H1 (cell line): ENCODE results near the gene OSTF1. TPM values are rescaled to one million over a fixed set of nuclear protein-coding genes. Genes with fewer than 3 reads are reported as not detected.

ENCODE experiments used
- CTCF ChIA-PET: fragments of 300-600 bp; sonication (Branson Sonifier 250); formaldehyde crosslinking; loops from one replicate; lab custom pipeline; 2021; ENCODE audit not compliant: partially characterized antibody; lab: Charles Lee
- POLR2A ChIA-PET: fragments of 300-600 bp; sonication (Branson Sonifier 250); formaldehyde crosslinking; loops from one replicate; lab custom pipeline; 2021; ENCODE audit warnings: inconsistent platforms; ENCODE audit not compliant: partially characterized antibody; lab: Charles Lee
- DNase-seq, 2 experiments: peaks; one replicate each; pipeline versions ENCODE4 v3.0.0 to v3.0.0-alpha.2; 2010 to 2022; ENCODE audit warnings: low spot score in 2 of 2, low read depth in 1 of 2, mixed read lengths in 1 of 2
- FAIRE-seq: peaks from 2 replicates; lab custom pipeline; 2011; peaks lifted over from hg19 to GRCh38; lab: Jason Lieb, UNC
- H2AFZ ChIP-seq: 2 replicates; pipeline ENCODE4 v1.8.1; 2012; ENCODE audit warnings: low read length, inconsistent platforms
- H2AK5ac ChIP-seq: 2 replicates; pipeline ENCODE4 v1.6.1; 2013; ENCODE audit warnings: low read depth, low read length
- H2BK120ac ChIP-seq: replicated peaks from 2 replicates; pipeline ENCODE3; 2013; ENCODE audit warnings: low read depth, low read length, inconsistent platforms
- H2BK12ac ChIP-seq: 2 replicates; pipeline ENCODE4 v1.6.1; 2013; ENCODE audit warnings: low read depth, low read length
- H2BK15ac ChIP-seq: 2 replicates; pipeline ENCODE4 v1.6.1; 2013; ENCODE audit warnings: low read length
- H2BK20ac ChIP-seq: 2 replicates; pipeline ENCODE4 v1.6.1; 2013; ENCODE audit warnings: low read length
- H2BK5ac ChIP-seq: 2 replicates; pipeline ENCODE4 v1.6.1; 2013; ENCODE audit warnings: low read depth, low read length
- H3K14ac ChIP-seq: 2 replicates; pipeline ENCODE4 v1.6.1; 2013; ENCODE audit warnings: inconsistent platforms; ENCODE audit not compliant: insufficient read length
- H3K18ac ChIP-seq: 2 replicates; pipeline ENCODE4 v1.6.1; 2013; ENCODE audit warnings: low read length; ENCODE audit errors: extremely low read depth
- H3K23ac ChIP-seq: 2 replicates; pipeline ENCODE4 v1.6.1; 2013; ENCODE audit warnings: inconsistent platforms; ENCODE audit not compliant: insufficient read length
- H3K23me2 ChIP-seq: 2 replicates; pipeline ENCODE4 v1.6.1; 2013; ENCODE audit warnings: low read depth, low read length
- H3K27ac ChIP-seq: 2 replicates; pipeline ENCODE4 v1.6.1; 2011; ENCODE audit warnings: low read depth, low read length, inconsistent platforms
- H3K27me3 ChIP-seq, 4 experiments: replicated peaks in 1 of 4; 1 replicate in 1 of 4; 2 replicates in 3 of 4; pipeline versions ENCODE4 v1.6.1 to v1.8.1; 2011 to 2013; ENCODE audit warnings: low read length in 3 of 4, mild to moderate bottlenecking in 3 of 4, inconsistent platforms in 2 of 4, mixed read lengths in 2 of 4, moderate library complexity in 1 of 4; ENCODE audit not compliant: control insufficient read depth in 3 of 4, insufficient read depth in 3 of 4; ENCODE audit errors: extremely low read depth in 1 of 4
- H3K36me3 ChIP-seq, 4 experiments: 2 replicates each; pipeline versions ENCODE4 v1.6.1 to v1.8.1; 2011 to 2013; ENCODE audit warnings: mild to moderate bottlenecking in 4 of 4, low read length in 3 of 4, moderate library complexity in 2 of 4, control low read depth in 1 of 4, inconsistent platforms in 1 of 4; ENCODE audit not compliant: insufficient read depth in 4 of 4, control insufficient read depth in 2 of 4
- H3K4ac ChIP-seq: replicated peaks from 2 replicates; pipeline ENCODE3; 2013; ENCODE audit warnings: low read length, low read depth, mixed read lengths, inconsistent platforms; ENCODE audit not compliant: insufficient read length
- H3K4me1 ChIP-seq, 4 experiments: replicated peaks in 1 of 4; 1 replicate in 1 of 4; 2 replicates in 3 of 4; pipeline versions ENCODE4 v1.6.1 to v1.8.1; 2011 to 2013; ENCODE audit warnings: low read length in 3 of 4, inconsistent platforms in 2 of 4, mixed read lengths in 1 of 4; ENCODE audit not compliant: insufficient read depth in 4 of 4, control insufficient read depth in 3 of 4
- H3K4me2 ChIP-seq, 2 experiments: 2 replicates each; pipeline versions ENCODE4 v1.6.1 to v1.8.1; 2011 to 2013; ENCODE audit warnings: low read depth in 2 of 2, low read length in 2 of 2, control low read depth in 1 of 2, inconsistent platforms in 1 of 2, mild to moderate bottlenecking in 1 of 2; ENCODE audit not compliant: insufficient read depth in 1 of 2
- H3K4me3 ChIP-seq, 4 experiments: fragments of 200-600, 300-600 bp in 1 of 4; sonication (generic), shearing (Covaris generic), sonication (Bioruptor Twin) in 1 of 4; 2 replicates each; pipeline versions ENCODE4 v1.5.1 to v1.8.1; 2011 to 2016; ENCODE audit warnings: low read length in 4 of 4, low read depth in 3 of 4, control low read depth in 2 of 4, inconsistent platforms in 2 of 4, mild to moderate bottlenecking in 2 of 4, mixed read lengths in 1 of 4, moderate library complexity in 1 of 4; ENCODE audit not compliant: insufficient read depth in 2 of 4; ENCODE audit errors: extremely low read depth in 1 of 4
- H3K56ac ChIP-seq: replicated peaks from 2 replicates; pipeline ENCODE3; 2013; ENCODE audit warnings: low read depth, mild to moderate bottlenecking, mixed read lengths, low read length, inconsistent platforms; ENCODE audit not compliant: insufficient read length
- H3K79me1 ChIP-seq: 2 replicates; pipeline ENCODE4 v1.6.1; 2013; ENCODE audit warnings: low read depth, low read length, control low read depth
- H3K79me2 ChIP-seq, 2 experiments: 2 replicates each; pipeline versions ENCODE4 v1.6.1 to v1.8.1; 2012 to 2013; ENCODE audit warnings: low read length in 2 of 2, mild to moderate bottlenecking in 2 of 2, inconsistent platforms in 1 of 2; ENCODE audit not compliant: insufficient read depth in 2 of 2, control insufficient read depth in 1 of 2
- H3K9ac ChIP-seq, 4 experiments: replicated peaks in 1 of 4; 1 replicate in 1 of 4; 2 replicates in 3 of 4; pipeline versions ENCODE4 v1.6.1 to v1.8.1; 2011 to 2013; ENCODE audit warnings: low read depth in 3 of 4, low read length in 3 of 4, control low read depth in 2 of 4, mild to moderate bottlenecking in 2 of 4, moderate library complexity in 2 of 4, inconsistent platforms in 1 of 4; ENCODE audit errors: extremely low read depth in 1 of 4
- H3K9me3 ChIP-seq, 2 experiments: 2 replicates each; pipeline versions ENCODE4 v1.6.1 to v1.8.1; 2012 to 2013; ENCODE audit warnings: mild to moderate bottlenecking in 2 of 2, moderate library complexity in 2 of 2, control low read depth in 1 of 2, inconsistent platforms in 1 of 2, low read depth in 1 of 2, low read length in 1 of 2, mixed read lengths in 1 of 2; ENCODE audit not compliant: insufficient read depth in 2 of 2
- H4K20me1 ChIP-seq, 2 experiments: replicated peaks in 1 of 2; 2 replicates each; pipeline versions ENCODE3 to v1.8.1; 2011 to 2013; ENCODE audit warnings: inconsistent platforms in 2 of 2, low read length in 2 of 2, mild to moderate bottlenecking in 1 of 2; ENCODE audit not compliant: insufficient read depth in 2 of 2, control insufficient read depth in 1 of 2
- H4K5ac ChIP-seq: 2 replicates; pipeline ENCODE4 v1.6.1; 2013; ENCODE audit warnings: low read length, low read depth, mixed read lengths, inconsistent platforms; ENCODE audit not compliant: insufficient read length
- H4K8ac ChIP-seq: 2 replicates; pipeline ENCODE4 v1.8.0; 2013; ENCODE audit warnings: mild to moderate bottlenecking, moderate library complexity, low read length, inconsistent platforms; ENCODE audit not compliant: insufficient read depth; ENCODE audit errors: extremely low read depth
- H4K91ac ChIP-seq: replicated peaks from 2 replicates; pipeline ENCODE3; 2013; ENCODE audit warnings: low read length, mixed read lengths, inconsistent platforms; ENCODE audit not compliant: insufficient read length
- ASH2L ChIP-seq: fragments of 200-600, 300-600 bp; sonication (generic); IDR thresholded peaks from one replicate; pipeline ENCODE4 v1.7.1; 2017; ENCODE audit warnings: low read length
- CHD1 ChIP-seq: IDR thresholded peaks from 2 replicates; pipeline ENCODE4 v1.6.1; 2012; ENCODE audit warnings: low read depth, low read length, improper control_type of control experiment
- EP300 ChIP-seq, 2 experiments: IDR thresholded peaks; 1 replicate in 1 of 2; 2 replicates in 1 of 2; pipeline ENCODE4 v1.6.1; 2011 to 2012; ENCODE audit warnings: low read depth in 2 of 2, low read length in 2 of 2, mild to moderate bottlenecking in 2 of 2, borderline replicate concordance in 1 of 2, inconsistent platforms in 1 of 2, moderate library complexity in 1 of 2
- POU5F1 ChIP-seq: IDR thresholded peaks from 2 replicates; pipeline ENCODE4 v1.6.1; 2011; ENCODE audit warnings: low read depth, mild to moderate bottlenecking, low read length, moderate library complexity
- RAD21 ChIP-seq, 2 experiments: IDR thresholded peaks in 1 of 2; conservative IDR thresholded peaks in 1 of 2; 2 replicates each; pipeline ENCODE4 v1.6.1; 2011; ENCODE audit warnings: low read depth in 2 of 2, low read length in 2 of 2, improper control_type of control experiment in 1 of 2, inconsistent platforms in 1 of 2, mild to moderate bottlenecking in 1 of 2, moderate library complexity in 1 of 2
- RBBP5 ChIP-seq: IDR thresholded peaks from 2 replicates; pipeline ENCODE4 v1.7.1; 2012; ENCODE audit warnings: low read depth, mild to moderate bottlenecking, inconsistent platforms, low read length, moderate library complexity, borderline replicate concordance
- SIN3A ChIP-seq, 2 experiments: IDR thresholded peaks in 1 of 2; conservative IDR thresholded peaks in 1 of 2; 2 replicates each; pipeline ENCODE4 v1.6.1; 2011 to 2012; ENCODE audit warnings: low read length in 2 of 2, improper control_type of control experiment in 1 of 2, low read depth in 1 of 2, mild to moderate bottlenecking in 1 of 2
- WGBS, 2 experiments: shearing (Covaris generic) in 1 of 2; methylation state at CpG; one replicate each; pipeline versions ENCODE4 v1.1.6 to v1.1.7; 2013 to 2015; ENCODE audit warnings: low lambda C conversion rate in 2 of 2, mixed read lengths in 2 of 2, inconsistent platforms in 1 of 2, low coverage in 1 of 2, missing lambda C conversion rate in 1 of 2; ENCODE audit not compliant: insufficient replicate concordance in 2 of 2, insufficient coverage in 1 of 2, insufficient read length in 1 of 2; ENCODE audit errors: extremely low coverage in 1 of 2, missing lambda C conversion rate in 1 of 2; 5-methylcytosine and 5-hydroxymethylcytosine counted together
- polyA plus RNA-seq, 7 experiments: library from polyadenylated mRNA; depleted of rRNA in 3 of 7; stranded (reverse) in 5 of 7; unstranded in 2 of 7; fragments of >200 nt in 5 of 7; fragments of 200-250 nt in 2 of 7; gene quantifications; 1 replicate in 5 of 7; 2 replicates in 1 of 7; 4 replicates in 1 of 7; pipeline versions ENCODE4 v1.2.1 to v1.2.3, GENCODE V29; 2011 to 2013; ENCODE audit warnings: missing spikeins in 2 of 7, mixed read lengths in 2 of 7
- total RNA-seq: library from RNA; stranded (reverse); fragmentation: NEBNext Ultra II Directional; extraction: Animal tissue kit (Norgen Biotek cat#: 25700); gene quantifications from 2 replicates; pipeline ENCODE4 v1.2.1, GENCODE V29; 2021
- TF ChIP-seq, protein P1 (sequence below), 3 experiments: IDR thresholded peaks; 1 replicate in 2 of 3; 2 replicates in 1 of 3; pipeline versions ENCODE4 v1.5.1 to v1.6.1; 2011; ENCODE audit warnings: low read length in 3 of 3, mild to moderate bottlenecking in 3 of 3, inconsistent platforms in 2 of 3, low read depth in 1 of 3, moderate library complexity in 1 of 3; ENCODE audit not compliant: insufficient read depth in 1 of 3; ENCODE audit errors: control extremely low read depth in 1 of 3

OSTF1 gene
- total and polyA plus RNA-seq, 2 of the 8 experiments (the other 6 are each of a cell fraction or from before 2014, with no cell fraction given): 5.0 to 18.9 TPM

DNA sequence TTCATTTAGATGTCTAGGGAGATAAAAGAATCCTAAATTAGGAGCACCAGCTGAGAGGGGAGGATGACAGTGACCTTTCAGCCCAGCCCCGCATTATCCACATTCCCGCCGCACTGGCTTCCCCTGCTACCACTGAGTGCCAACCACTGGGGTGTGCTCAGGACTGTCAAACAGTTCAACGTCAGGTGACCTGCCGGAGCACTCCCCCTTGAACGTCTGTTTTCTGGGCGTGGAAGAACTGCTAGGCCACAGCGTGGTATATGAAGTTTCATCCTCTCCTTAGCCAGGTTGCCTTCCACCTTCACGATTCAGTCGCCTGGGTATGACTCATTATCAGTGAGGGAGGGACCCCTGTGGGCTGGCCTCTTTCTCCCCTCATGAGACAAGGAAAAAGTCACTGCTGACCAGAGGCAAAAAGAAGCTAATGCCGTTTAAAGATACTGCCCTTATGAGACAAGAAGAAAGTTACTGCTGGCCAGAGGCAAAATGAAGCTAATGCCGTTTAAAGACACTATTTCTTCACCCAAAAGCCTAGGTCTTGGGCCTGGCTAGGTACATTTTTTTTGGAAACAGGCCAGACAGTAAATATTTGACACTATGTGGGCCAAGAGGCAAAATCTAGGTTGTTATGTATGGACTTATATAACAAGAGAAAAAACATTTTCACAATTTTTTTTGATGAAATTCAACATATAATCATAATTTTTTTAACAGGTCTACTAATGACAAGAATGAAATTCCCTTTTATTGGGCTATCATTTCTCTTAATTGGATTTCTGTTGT lies 4.9 kb upstream of the OSTF1 start:
- Histone ChIP-seq H4K20me1 (no peaks in the 10 kb centered on the region), H2BK15ac (no peak overlapping the region), H4K5ac (no peak overlapping the region), H2BK120ac (no peak overlapping the region), H3K9me3 (no peaks in the 10 kb centered on the region), H3K4me1 (peaks cover 0 to 9% (median 4%) of the 10 kb centered on the region in 4 experiments; a peak in 3 of 7 replicates), H3K79me1 (no peaks in the 10 kb centered on the region), H3K27me3 (no peaks in the 10 kb centered on the region), H2AFZ (no peak overlapping the region), H2AK5ac (no peak overlapping the region), H3K4me2 (peak overlapping the region; percentile 18 to 33; a peak in 2 of 4 replicates), H3K79me2 (no peaks in the 10 kb centered on the region), H3K56ac (no peak overlapping the region), H4K91ac (no peak overlapping the region), H3K9ac (no peak overlapping the region), H3K4me3 (no peak overlapping the region), H2BK12ac (no peak overlapping the region), H2BK5ac (no peak overlapping the region), H3K4ac (no peak overlapping the region), H3K27ac (no peak overlapping the region), H3K23me2 (no peaks in the 10 kb centered on the region; the same call in 1 of the 2 replicates), H3K23ac (no peak overlapping the region), H3K14ac (no peak overlapping the region), H2BK20ac (no peak overlapping the region), H4K8ac (no peak overlapping the region), H3K36me3 (peaks cover 0 to 4% (median 0%) of the 10 kb centered on the region in 4 experiments; a peak in 1 of 8 replicates), H3K18ac (no peak overlapping the region)
- DNase-seq (peak in 1 of 2 experiments; percentile 55), FAIRE-seq (no peak)
- ChIA-PET CTCF (interaction anchor here (0.8 to 1.7 kb wide), 8 partner anchors 8 to 311 kb away, joined by 3 to 5 read pairs (median 4); partner anchors contain the start of gene TRPM6), POLR2A (interaction anchor here (1.8 kb wide), 1 partner anchor 9 kb away, joined by 6 read pairs; no protein-coding TSS in a partner anchor)
- WGBS, 2 experiments: 48% methylated on average over 12 of the region's 12 CpGs; no CpG with 5 or more reads in 1 of the 2 experiments
- TF ChIP-seq ASH2L (no peak), RBBP5 (no peak), RAD21 (IDR thresholded peaks at IDR 0.05 in 1 of 2, conservative IDR thresholded peaks at IDR 0.05 in 1 of 2; ENCODE audit: low read depth in 2 of 2, low read length in 2 of 2) (peak; percentile 24 to 33), POU5F1 (no peak), SIN3A (conservative IDR thresholded peaks at IDR 0.05 in 1 of 2, IDR thresholded peaks at IDR 0.05 in 1 of 2; ENCODE audit: low read depth in 1 of 2, low read length in 2 of 2) (peak; percentile 86 to 93; a peak in 3 of 4 replicates), CHD1 (no peak), EP300 (IDR thresholded peaks at IDR 0.05; ENCODE audit: borderline replicate concordance in 1 of 2, low read depth in 2 of 2, low read length in 2 of 2) (no peak)
- TF ChIP-seq, protein P1, sequence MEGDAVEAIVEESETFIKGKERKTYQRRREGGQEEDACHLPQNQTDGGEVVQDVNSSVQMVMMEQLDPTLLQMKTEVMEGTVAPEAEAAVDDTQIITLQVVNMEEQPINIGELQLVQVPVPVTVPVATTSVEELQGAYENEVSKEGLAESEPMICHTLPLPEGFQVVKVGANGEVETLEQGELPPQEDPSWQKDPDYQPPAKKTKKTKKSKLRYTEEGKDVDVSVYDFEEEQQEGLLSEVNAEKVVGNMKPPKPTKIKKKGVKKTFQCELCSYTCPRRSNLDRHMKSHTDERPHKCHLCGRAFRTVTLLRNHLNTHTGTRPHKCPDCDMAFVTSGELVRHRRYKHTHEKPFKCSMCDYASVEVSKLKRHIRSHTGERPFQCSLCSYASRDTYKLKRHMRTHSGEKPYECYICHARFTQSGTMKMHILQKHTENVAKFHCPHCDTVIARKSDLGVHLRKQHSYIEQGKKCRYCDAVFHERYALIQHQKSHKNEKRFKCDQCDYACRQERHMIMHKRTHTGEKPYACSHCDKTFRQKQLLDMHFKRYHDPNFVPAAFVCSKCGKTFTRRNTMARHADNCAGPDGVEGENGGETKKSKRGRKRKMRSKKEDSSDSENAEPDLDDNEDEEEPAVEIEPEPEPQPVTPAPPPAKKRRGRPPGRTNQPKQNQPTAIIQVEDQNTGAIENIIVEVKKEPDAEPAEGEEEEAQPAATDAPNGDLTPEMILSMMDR (IDR thresholded peaks at IDR 0.05; ENCODE audit: control extremely low read depth in 1 of 3, insufficient read depth in 1 of 3, low read depth in 1 of 3, low read length in 3 of 3): peak in 2 of 3 experiments; percentile 21 to 39; a peak in 2 of 4 replicates
